ENCODE measurements around the gene WDR20.
A peak's percentile ranks its signal among the peaks of the same experiment; 100 is the strongest.
"Not testable (repeated sequence)": the region's sequence is repeated elsewhere in the genome, so short reads cannot be mapped to it uniquely, and the experiment has no call there.

The WDR20 gene

GRCh38 chr14:102139286-102140026 is at the start of gene WDR20:
WDR20 (plus strand) TSS chr14:102139897; CDS start chr14:102139924, 27 bp downstream.
- intact Hi-C loops (cut with micrococcal nuclease), result no loop called here
- Mint-ChIP-seq H3K27me3 (peaks cover 12% of the 10 kb centered on the region), H3K4me1 (ENCODE audit: low read depth) (peaks cover 16% of the 10 kb centered on the region)

GRCh38 chr14:102090713-102091112 is 49.0 kb upstream of the WDR20 start:
- H3K27ac Mint-ChIP-seq, result no peak overlapping the region
- intact Hi-C loops (cut with micrococcal nuclease), result loop anchor here (10.0 kb wide), 1 partner anchor 46 kb away; no protein-coding TSS in a partner anchor
- H3K27me3 Mint-ChIP-seq, result peaks cover 14% of the 10 kb centered on the region
- H3K4me1 Mint-ChIP-seq (ENCODE audit: low read depth), result peaks cover 31% of the 10 kb centered on the region
- H3K9me3 Mint-ChIP-seq, result no peaks in the 10 kb centered on the region
- H3K36me3 Mint-ChIP-seq (ENCODE audit: low read depth), result peaks cover 14% of the 10 kb centered on the region
- no peak overlapping the region for H3K4me3 Mint-ChIP-seq

More at GRCh38 chr14:102139286-102140026, at the start of gene WDR20:
- peaks cover 28% of the 10 kb centered on the region for H3K36me3 Mint-ChIP-seq (ENCODE audit: low read depth)
- peak within 1 kb of the TSS; percentile 95 for H3K27ac Mint-ChIP-seq
- no peaks in the 10 kb centered on the region for H3K9me3 Mint-ChIP-seq
- peak within 1 kb of the TSS; percentile 92 for H3K4me3 Mint-ChIP-seq

GRCh38 chr14:102092806-102093205 is 46.9 kb upstream of the WDR20 start:
- Mint-ChIP-seq H3K36me3 (ENCODE audit: low read depth) (no peaks in the 10 kb centered on the region), H3K27ac (no peak overlapping the region), H3K4me1 (ENCODE audit: low read depth) (peaks cover 39% of the 10 kb centered on the region), H3K27me3 (peaks cover 18% of the 10 kb centered on the region), H3K4me3 (no peak overlapping the region), H3K9me3 (no peaks in the 10 kb centered on the region)
- intact Hi-C loops (cut with micrococcal nuclease), result loop anchor here (10.0 kb wide), 1 partner anchor 48 kb away; no protein-coding TSS in a partner anchor

- no peak overlapping the region for H3K4me3 Mint-ChIP-seq
- peaks cover 27% of the 10 kb centered on the region for H3K4me1 Mint-ChIP-seq (ENCODE audit: low read depth)
- no peaks in the 10 kb centered on the region for H3K36me3 Mint-ChIP-seq (ENCODE audit: low read depth)
- peak overlapping the region; percentile 15 for H3K27ac Mint-ChIP-seq
- no peaks in the 10 kb centered on the region for H3K9me3 Mint-ChIP-seq
- intact Hi-C loops (cut with micrococcal nuclease), result loop anchor here (10.0 kb wide), 1 partner anchor 49 kb away; no protein-coding TSS in a partner anchor
- H3K27me3 Mint-ChIP-seq, result peaks cover 20% of the 10 kb centered on the region
Observed at GRCh38 chr14:102094101-102094500, 45.6 kb upstream of the WDR20 start.

GRCh38 chr14:102095231-102095870 is 44.3 kb upstream of the WDR20 start:
- intact Hi-C loops (cut with micrococcal nuclease), result loop anchor here (5.0 to 10.0 kb wide), 2 partner anchors 51 to 133 kb away; partner anchors contain the start of gene DYNC1H1

GRCh38 chr14:102095871-102096568 is 43.7 kb upstream of the WDR20 start:
- peaks cover 18% of the 10 kb centered on the region for H3K27me3 Mint-ChIP-seq
- intact Hi-C loops (cut with micrococcal nuclease), result loop anchor here (1.0 to 10.0 kb wide), 3 partner anchors 33 to 134 kb away; partner anchors contain the start of gene DYNC1H1
- no peaks in the 10 kb centered on the region for H3K9me3 Mint-ChIP-seq
- H3K4me1 Mint-ChIP-seq (ENCODE audit: low read depth), result peaks cover 20% of the 10 kb centered on the region
- no peak overlapping the region for H3K4me3 Mint-ChIP-seq
- no peaks in the 10 kb centered on the region for H3K36me3 Mint-ChIP-seq (ENCODE audit: low read depth)
- no peak overlapping the region for H3K27ac Mint-ChIP-seq

More at GRCh38 chr14:102095231-102095870, 44.3 kb upstream of the WDR20 start:
- Mint-ChIP-seq H3K4me3 (no peak overlapping the region), H3K4me1 (ENCODE audit: low read depth) (peaks cover 15% of the 10 kb centered on the region), H3K27ac (no peak overlapping the region), H3K27me3 (peaks cover 20% of the 10 kb centered on the region), H3K36me3 (ENCODE audit: low read depth) (no peaks in the 10 kb centered on the region), H3K9me3 (no peaks in the 10 kb centered on the region)

GRCh38 chr14:102096569-102097188 is 43.0 kb upstream of the WDR20 start:
- intact Hi-C loops (cut with micrococcal nuclease), result loop anchor here (1.0 to 10.0 kb wide), 3 partner anchors 33 to 134 kb away; partner anchors contain the start of gene DYNC1H1
- Mint-ChIP-seq H3K9me3 (no peaks in the 10 kb centered on the region), H3K4me1 (ENCODE audit: low read depth) (peaks cover 26% of the 10 kb centered on the region), H3K27ac (no peak overlapping the region), H3K4me3 (no peak overlapping the region), H3K36me3 (ENCODE audit: low read depth) (no peaks in the 10 kb centered on the region), H3K27me3 (peaks cover 22% of the 10 kb centered on the region)

- Mint-ChIP-seq H3K4me1 (ENCODE audit: low read depth) (peaks cover 26% of the 10 kb centered on the region), H3K27me3 (peaks cover 22% of the 10 kb centered on the region), H3K4me3 (no peak overlapping the region), H3K27ac (no peak overlapping the region), H3K9me3 (no peaks in the 10 kb centered on the region), H3K36me3 (ENCODE audit: low read depth) (no peaks in the 10 kb centered on the region)
- intact Hi-C loops (cut with micrococcal nuclease), result loop anchor here (5.0 to 10.0 kb wide), 2 partner anchors 53 to 135 kb away; partner anchors contain the start of gene DYNC1H1
Observed at GRCh38 chr14:102097441-102098135, 42.1 kb upstream of the WDR20 start.

GRCh38 chr14:102103062-102103695 is 36.5 kb upstream of the WDR20 start:
- Mint-ChIP-seq H3K36me3 (ENCODE audit: low read depth) (no peaks in the 10 kb centered on the region), H3K4me3 (no peak overlapping the region), H3K4me1 (ENCODE audit: low read depth) (peaks cover 42% of the 10 kb centered on the region), H3K27me3 (peaks cover 5% of the 10 kb centered on the region), H3K9me3 (no peaks in the 10 kb centered on the region), H3K27ac (no peak overlapping the region)
- intact Hi-C loops (cut with micrococcal nuclease), result no loop called here

GRCh38 chr14:102105369-102105768 is 34.3 kb upstream of the WDR20 start:
- no peak overlapping the region for H3K4me3 Mint-ChIP-seq
- H3K27me3 Mint-ChIP-seq, result peaks cover 4% of the 10 kb centered on the region
- intact Hi-C loops (cut with micrococcal nuclease), result no loop called here
- H3K27ac Mint-ChIP-seq, result peak overlapping the region; percentile 73
- H3K9me3 Mint-ChIP-seq, result peaks cover 9% of the 10 kb centered on the region
- H3K4me1 Mint-ChIP-seq (ENCODE audit: low read depth), result peaks cover 41% of the 10 kb centered on the region
- no peaks in the 10 kb centered on the region for H3K36me3 Mint-ChIP-seq (ENCODE audit: low read depth)

- H3K4me3 Mint-ChIP-seq; H3K27ac Mint-ChIP-seq; H3K9me3 Mint-ChIP-seq; H3K27me3 Mint-ChIP-seq; intact Hi-C loops (cut with micrococcal nuclease); H3K36me3 Mint-ChIP-seq (ENCODE audit: low read depth): not testable (repeated sequence)
- peaks cover 22% of the 10 kb centered on the region for H3K4me1 Mint-ChIP-seq (ENCODE audit: low read depth)
Observed at GRCh38 chr14:102109332-102109731, 30.4 kb upstream of the WDR20 start.

GRCh38 chr14:102111101-102111500 is 28.6 kb upstream of the WDR20 start:
- Mint-ChIP-seq H3K4me1 (ENCODE audit: low read depth) (peaks cover 11% of the 10 kb centered on the region), H3K27ac (no peak overlapping the region), H3K4me3 (no peak overlapping the region), H3K27me3 (peaks cover 7% of the 10 kb centered on the region), H3K9me3 (peaks cover 9% of the 10 kb centered on the region), H3K36me3 (ENCODE audit: low read depth) (no peaks in the 10 kb centered on the region)
- intact Hi-C loops (cut with micrococcal nuclease), result no loop called here

All from dendritic cell treated with granulocyte-macrophage colony-stimulating factor and Interleukin-4, amounts not matched to agents 40 ng/mL and 50 ng/mL, for 4 days (primary cell).